IPS-15b (cell line): ENCODE results near the gene TVP23A.

Experiments used
- H3K27me3 ChIP-seq: one replicate; pipeline ENCODE4 v1.6.1; 2013; ENCODE audit warnings: low read length; ENCODE audit not compliant: control insufficient read depth, insufficient read depth
- H3K36me3 ChIP-seq: one replicate; pipeline ENCODE4 v1.6.1; 2013; ENCODE audit warnings: low read length; ENCODE audit not compliant: control insufficient read depth, insufficient read depth
- H3K4me1 ChIP-seq: one replicate; pipeline ENCODE4 v1.6.1; 2013; ENCODE audit warnings: mild to moderate bottlenecking, low read length; ENCODE audit not compliant: control insufficient read depth, insufficient read depth
- H3K4me3 ChIP-seq: one replicate; pipeline ENCODE4 v1.5.1; 2013; ENCODE audit warnings: low read depth, low read length
- H3K9ac ChIP-seq: one replicate; pipeline ENCODE4 v1.6.1; 2013; ENCODE audit warnings: low read depth, mild to moderate bottlenecking, low read length
- H3K9me3 ChIP-seq: one replicate; pipeline ENCODE4 v1.6.1; 2013; ENCODE audit warnings: mild to moderate bottlenecking, low read length; ENCODE audit not compliant: control insufficient read depth, insufficient read depth

Gene TVP23A

GRCh38 chr16:10817963-10818941 is at the start of gene TVP23A:
TSS of gene TVP23A (minus strand) at chr16:10818794. CDS start at chr16:10818493, 301 bp downstream.
- Histone ChIP-seq H3K9me3 (no peaks in the 10 kb centered on the region), H3K4me3 (peak within 1 kb of the TSS; percentile 50), H3K4me1 (no peaks in the 10 kb centered on the region), H3K36me3 (no peaks in the 10 kb centered on the region), H3K27me3 (peaks cover 3% of the 10 kb centered on the region), H3K9ac (peak within 1 kb of the TSS; percentile 47)

DNA sequence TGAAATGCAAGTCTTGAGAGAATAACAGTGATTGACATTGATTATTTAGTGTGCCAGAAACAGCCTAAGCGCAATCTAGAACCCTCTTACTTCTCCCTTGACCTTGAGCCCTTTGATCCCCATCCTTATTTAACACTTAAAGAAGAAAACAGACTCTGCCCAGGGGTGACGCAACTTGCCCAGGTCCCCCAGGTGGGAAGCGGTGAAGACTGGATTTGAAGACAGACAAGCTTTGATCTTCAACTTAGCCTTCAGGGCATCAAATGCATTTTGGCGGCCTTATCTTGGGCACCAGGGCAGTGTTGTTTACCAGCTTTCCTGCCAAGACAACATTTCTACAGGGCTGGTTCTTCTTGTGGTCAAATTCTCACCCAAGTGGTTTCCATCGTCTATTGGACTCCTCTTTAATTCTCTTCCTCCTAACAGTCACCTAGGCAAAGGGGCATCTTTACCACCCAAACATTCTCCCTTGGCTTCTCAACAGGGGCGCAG is 49.6 kb upstream of the TVP23A start:
- no peak overlapping the region for H3K4me3 ChIP-seq
- no peak overlapping the region for H3K9ac ChIP-seq
- no peaks in the 10 kb centered on the region for H3K9me3 ChIP-seq
- H3K27me3 ChIP-seq, result no peaks in the 10 kb centered on the region
- H3K36me3 ChIP-seq, result no peaks in the 10 kb centered on the region
- H3K4me1 ChIP-seq, result no peaks in the 10 kb centered on the region

GRCh38 chr16:10867199-10867598 is 48.6 kb upstream of the TVP23A start:
- Histone ChIP-seq H3K36me3 (no peaks in the 10 kb centered on the region), H3K9me3 (no peaks in the 10 kb centered on the region), H3K9ac (no peak overlapping the region), H3K4me1 (no peaks in the 10 kb centered on the region), H3K27me3 (no peaks in the 10 kb centered on the region), H3K4me3 (no peak overlapping the region)

GRCh38 chr16:10865991-10866966 is 47.7 kb upstream of the TVP23A start:
- Histone ChIP-seq H3K9ac (no peak overlapping the region), H3K9me3 (no peaks in the 10 kb centered on the region), H3K4me3 (no peak overlapping the region), H3K36me3 (no peaks in the 10 kb centered on the region), H3K4me1 (no peaks in the 10 kb centered on the region), H3K27me3 (no peaks in the 10 kb centered on the region)

DNA sequence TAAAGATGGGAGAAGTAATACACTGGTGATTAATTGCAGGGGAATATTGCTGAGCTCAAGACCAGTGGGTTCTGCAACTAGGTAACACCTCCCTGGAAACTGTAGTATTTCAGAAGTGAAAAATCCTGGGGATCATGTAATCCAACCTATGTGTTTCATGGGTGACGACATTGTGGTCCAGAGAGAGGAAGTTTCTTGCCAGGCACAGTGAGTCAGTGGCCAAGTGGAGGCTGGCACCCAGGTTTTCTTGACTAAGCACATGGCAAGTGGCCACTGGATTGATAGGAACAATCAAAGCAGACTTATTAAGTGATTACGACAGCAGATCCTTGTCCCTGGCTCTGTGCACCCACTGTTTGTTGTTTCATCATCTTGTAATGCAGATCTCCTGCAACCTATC is 43.8 kb upstream of the TVP23A start:
- no peaks in the 10 kb centered on the region for H3K4me1 ChIP-seq
- H3K36me3 ChIP-seq, result no peaks in the 10 kb centered on the region
- no peaks in the 10 kb centered on the region for H3K27me3 ChIP-seq
- no peaks in the 10 kb centered on the region for H3K9me3 ChIP-seq
- H3K9ac ChIP-seq, result no peak overlapping the region
- no peak overlapping the region for H3K4me3 ChIP-seq

GRCh38 chr16:10859658-10860057 is 41.1 kb upstream of the TVP23A start:
- Histone ChIP-seq H3K9ac (no peak overlapping the region), H3K4me1 (no peaks in the 10 kb centered on the region), H3K9me3 (no peaks in the 10 kb centered on the region), H3K4me3 (no peak overlapping the region), H3K36me3 (no peaks in the 10 kb centered on the region), H3K27me3 (no peaks in the 10 kb centered on the region)

- H3K36me3 ChIP-seq, result no peaks in the 10 kb centered on the region
- no peak overlapping the region for H3K9ac ChIP-seq
- no peak overlapping the region for H3K4me3 ChIP-seq
- H3K4me1 ChIP-seq, result no peaks in the 10 kb centered on the region
- H3K9me3 ChIP-seq, result no peaks in the 10 kb centered on the region
- no peaks in the 10 kb centered on the region for H3K27me3 ChIP-seq
Measured at GRCh38 chr16:10859020-10859419, 40.4 kb upstream of the TVP23A start.

GRCh38 chr16:10858203-10858602 is 39.6 kb upstream of the TVP23A start:
- Histone ChIP-seq H3K27me3 (no peaks in the 10 kb centered on the region), H3K9me3 (no peaks in the 10 kb centered on the region), H3K9ac (no peak overlapping the region), H3K36me3 (no peaks in the 10 kb centered on the region), H3K4me3 (no peak overlapping the region), H3K4me1 (no peaks in the 10 kb centered on the region)

GRCh38 chr16:10856042-10856441 is 37.4 kb upstream of the TVP23A start:
- Histone ChIP-seq H3K36me3 (no peaks in the 10 kb centered on the region), H3K4me1 (no peaks in the 10 kb centered on the region), H3K9ac (no peak overlapping the region), H3K27me3 (no peaks in the 10 kb centered on the region), H3K4me3 (no peak overlapping the region), H3K9me3 (no peaks in the 10 kb centered on the region)

- no peaks in the 10 kb centered on the region for H3K4me1 ChIP-seq
- H3K9me3 ChIP-seq, result no peaks in the 10 kb centered on the region
- H3K36me3 ChIP-seq, result no peaks in the 10 kb centered on the region
- no peaks in the 10 kb centered on the region for H3K27me3 ChIP-seq
- no peak overlapping the region for H3K4me3 ChIP-seq
- no peak overlapping the region for H3K9ac ChIP-seq
Measured at GRCh38 chr16:10852948-10853347, 34.4 kb upstream of the TVP23A start.

DNA sequence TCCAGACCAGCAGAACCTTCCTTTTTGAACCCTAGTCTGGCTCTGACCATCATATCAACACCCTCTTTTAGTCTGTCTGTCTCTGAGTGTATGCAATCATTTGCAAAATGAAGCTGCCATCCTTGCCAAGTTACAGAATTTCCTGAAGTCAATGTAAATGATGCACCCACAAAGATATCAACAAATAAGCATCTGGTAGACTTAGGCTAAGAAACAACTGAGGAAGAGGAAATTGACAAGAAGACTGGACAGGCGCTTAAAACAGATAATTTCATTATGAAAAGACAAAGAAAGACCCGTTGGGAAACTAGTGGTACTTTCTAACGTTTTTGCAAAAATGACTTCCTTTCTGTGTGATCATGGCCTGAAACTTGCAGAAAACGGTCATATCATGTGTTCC is 33.7 kb upstream of the TVP23A start:
- H3K9me3 ChIP-seq, result no peaks in the 10 kb centered on the region
- no peaks in the 10 kb centered on the region for H3K4me1 ChIP-seq
- H3K4me3 ChIP-seq, result no peak overlapping the region
- H3K27me3 ChIP-seq, result no peaks in the 10 kb centered on the region
- H3K9ac ChIP-seq, result no peak overlapping the region
- no peaks in the 10 kb centered on the region for H3K36me3 ChIP-seq
